Measurements from ENCODE around the gene TEX261.

TEX261 gene

GRCh38 chr2:70946832-70947442, 47.7 kb downstream of the TEX261 start:
- H3K27me3 ChIP-seq (replicated peaks; ENCODE audit: insufficient read depth, low read length): peaks cover 10% of the 10 kb centered on the region
- peak overlapping the region; percentile 19; the same call in 1 of the 2 replicates for H3K4me2 ChIP-seq (ENCODE audit: low read depth, low read length)
- DNase-seq: peak; percentile 49
- TF ChIP-seq EZH2phosphoT487 (IDR thresholded peaks at IDR 0.05; ENCODE audit: low read length) (no peak), CTCF (IDR thresholded peaks at IDR 0.05; ENCODE audit: low read length) (peak; percentile 87)
- no peaks in the 10 kb centered on the region for H3K9me2 ChIP-seq (replicated peaks; ENCODE audit: insufficient read depth, low read length)
- H3F3A ChIP-seq (ENCODE audit: insufficient read depth, low read length): no peaks in the 10 kb centered on the region
- no peaks in the 10 kb centered on the region for H3K79me2 ChIP-seq (ENCODE audit: low read length)
- H3K4me3 ChIP-seq (ENCODE audit: low read length): no peak overlapping the region
- H3K36me3 ChIP-seq (replicated peaks; ENCODE audit: insufficient read depth, low read length): no peaks in the 10 kb centered on the region
- H3K4me1 ChIP-seq (ENCODE audit: low read length): no peaks in the 10 kb centered on the region
- H2AFZ ChIP-seq (ENCODE audit: low read length): no peak overlapping the region
- H3K9ac ChIP-seq (ENCODE audit: low read length): no peak overlapping the region
- H3K27ac ChIP-seq (ENCODE audit: low read length): no peak overlapping the region
- no peaks in the 10 kb centered on the region for H4K20me1 ChIP-seq (ENCODE audit: insufficient read depth, low read length)
- no peaks in the 10 kb centered on the region for H3K9me3 ChIP-seq (replicated peaks; ENCODE audit: insufficient read depth, low read length)

GRCh38 chr2:70944111-70944690, 50.5 kb downstream of the TEX261 start:
- no peak for DNase-seq
- H3K27me3 ChIP-seq (replicated peaks; ENCODE audit: insufficient read depth, low read length): peaks cover 10% of the 10 kb centered on the region; the same call in 1 of the 2 replicates
- no peak overlapping the region for H3K4me3 ChIP-seq (ENCODE audit: low read length)
- TF ChIP-seq EZH2phosphoT487 (IDR thresholded peaks at IDR 0.05; ENCODE audit: low read length) (no peak), CTCF (IDR thresholded peaks at IDR 0.05; ENCODE audit: low read length) (no peak), EZH2 (optimal IDR thresholded peaks at IDR 0.05; ENCODE audit: low read depth, low read length) (no peak)
- H4K20me1 ChIP-seq (ENCODE audit: insufficient read depth, low read length): no peaks in the 10 kb centered on the region
- H3K9me2 ChIP-seq (replicated peaks; ENCODE audit: insufficient read depth, low read length): no peaks in the 10 kb centered on the region
- H3K4me2 ChIP-seq (ENCODE audit: low read depth, low read length): no peak overlapping the region
- no peaks in the 10 kb centered on the region for H3K4me1 ChIP-seq (ENCODE audit: low read length)
- H2AFZ ChIP-seq (ENCODE audit: low read length): no peak overlapping the region
- H3K79me2 ChIP-seq (ENCODE audit: low read length): no peaks in the 10 kb centered on the region
- no peaks in the 10 kb centered on the region for H3K9me3 ChIP-seq (replicated peaks; ENCODE audit: insufficient read depth, low read length)
- H3K36me3 ChIP-seq (replicated peaks; ENCODE audit: insufficient read depth, low read length): no peaks in the 10 kb centered on the region
- H3F3A ChIP-seq (ENCODE audit: insufficient read depth, low read length): no peaks in the 10 kb centered on the region
- no peak overlapping the region for H3K27ac ChIP-seq (ENCODE audit: low read length)
- H3K9ac ChIP-seq (ENCODE audit: low read length): no peak overlapping the region

- Histone ChIP-seq H3K9me3 (replicated peaks; ENCODE audit: insufficient read depth, low read length) (no peaks in the 10 kb centered on the region), H3K4me3 (ENCODE audit: low read length) (no peak overlapping the region), H3K9ac (ENCODE audit: low read length) (no peak overlapping the region), H3K9me2 (replicated peaks; ENCODE audit: insufficient read depth, low read length) (no peaks in the 10 kb centered on the region), H3K27ac (ENCODE audit: low read length) (no peak overlapping the region), H3K27me3 (replicated peaks; ENCODE audit: insufficient read depth, low read length) (peaks cover 10% of the 10 kb centered on the region; the same call in 1 of the 2 replicates), H3F3A (ENCODE audit: insufficient read depth, low read length) (no peaks in the 10 kb centered on the region), H2AFZ (ENCODE audit: low read length) (no peak overlapping the region), H3K79me2 (ENCODE audit: low read length) (no peaks in the 10 kb centered on the region), H4K20me1 (ENCODE audit: insufficient read depth, low read length) (no peaks in the 10 kb centered on the region), H3K36me3 (replicated peaks; ENCODE audit: insufficient read depth, low read length) (no peaks in the 10 kb centered on the region), H3K4me1 (ENCODE audit: low read length) (no peaks in the 10 kb centered on the region), H3K4me2 (ENCODE audit: low read depth, low read length) (no peak overlapping the region)
- no peak for TF ChIP-seq EZH2 (optimal IDR thresholded peaks at IDR 0.05; ENCODE audit: low read depth, low read length)
- no peak for TF ChIP-seq EZH2phosphoT487 (IDR thresholded peaks at IDR 0.05; ENCODE audit: low read length)
- no peak for TF ChIP-seq CTCF (IDR thresholded peaks at IDR 0.05; ENCODE audit: low read length)
- no peak for DNase-seq
These were observed 51.3 kb downstream of the TEX261 start for GRCh38 chr2:70943205-70943871.
